Keratinocyte (primary cell): ENCODE results near the gene KRTAP5-3.

Experiments used
- CTCF ChIP-seq, 3 experiments: IDR thresholded peaks in 1 of 3; conservative IDR thresholded peaks in 1 of 3; optimal IDR thresholded peaks in 1 of 3; 2 replicates in 2 of 3; 3 replicates in 1 of 3; pipeline versions ENCODE3 to v1.5.1; 2011; ENCODE audit warnings: low read length in 3 of 3, mild to moderate bottlenecking in 3 of 3, moderate library complexity in 2 of 3, control low read depth in 1 of 3, inconsistent platforms in 1 of 3; ENCODE audit not compliant: insufficient read depth in 2 of 3; ENCODE audit errors: extremely low read depth in 1 of 3
- EZH2 ChIP-seq: IDR thresholded peaks from one replicate; pipeline ENCODE4 v1.6.1; 2012; ENCODE audit warnings: inconsistent platforms, mild to moderate bottlenecking, low read length, moderate library complexity

GRCh38 chr11:1624621-1625020 lies 16.4 kb upstream of the KRTAP5-3 start:
- TF ChIP-seq CTCF (optimal IDR thresholded peaks at IDR 0.05 in 1 of 3, IDR thresholded peaks at IDR 0.05 in 1 of 3, conservative IDR thresholded peaks at IDR 0.05 in 1 of 3; ENCODE audit: extremely low read depth in 1 of 3, insufficient read depth in 2 of 3, low read length in 3 of 3) (no peak), EZH2 (no peak)
